Activated CD4-positive, alpha-beta memory T cell treated with anti-CD3 and anti-CD28 coated beads for 36 hours (primary cell): ENCODE data around the gene FIBCD1. TPM values are rescaled to one million over a fixed set of nuclear protein-coding genes. Genes with fewer than 3 reads are reported as not detected.
"Not testable (repeated sequence)": the region's sequence is repeated elsewhere in the genome, so short reads cannot be mapped to it uniquely, and the experiment has no call there.

Experiments
- CTCF ChIA-PET: fragments of 350-600 bp; sonication (Branson Sonifier 250); formaldehyde crosslinking; loops from one replicate; lab custom pipeline; 2021; ENCODE audit warnings: antibody characterized with exemption, inconsistent platforms; lab: Charles Lee
- POLR2A ChIA-PET: fragments of 350-600 bp; sonication (Branson Sonifier 250); formaldehyde crosslinking; loops from one replicate; lab custom pipeline; 2021; ENCODE audit warnings: antibody characterized with exemption; lab: Charles Lee
- DNase-seq: peaks from one replicate; pipeline ENCODE4 v3.0.0-alpha.2; 2020
- H3K27ac Mint-ChIP-seq: one replicate; pipeline ENCODE4 v1.8.0; 2021; ENCODE audit warnings: mixed read lengths
- H3K27me3 Mint-ChIP-seq: one replicate; pipeline ENCODE4 v1.8.0; 2021; ENCODE audit warnings: mixed read lengths
- H3K36me3 Mint-ChIP-seq: one replicate; pipeline ENCODE4 v1.8.0; 2021; ENCODE audit warnings: mixed read lengths
- H3K4me1 Mint-ChIP-seq: one replicate; pipeline ENCODE4 v1.8.0; 2021; ENCODE audit warnings: low read depth, mixed read lengths
- H3K4me3 Mint-ChIP-seq: one replicate; pipeline ENCODE4 v1.8.0; 2021; ENCODE audit warnings: mild to moderate bottlenecking, mixed read lengths
- H3K9me3 Mint-ChIP-seq: one replicate; pipeline ENCODE4 v1.8.0; 2021; ENCODE audit warnings: mixed read lengths
- intact Hi-C: fragments of 100-400 bp; cut with micrococcal nuclease; formaldehyde crosslinking; loops from one replicate; pipeline ENCODE4 v1.15.1; 2023
- total RNA-seq, 2 experiments: library from RNA; stranded (reverse); gene quantifications; one replicate each; pipeline ENCODE4 v1.2.3, GENCODE V29; 2021

Gene FIBCD1
- total RNA-seq, 2 experiments from 2014 or later, result not detected

GRCh38 chr9:130912932-130913598 lies 26.0 kb downstream of the FIBCD1 start:
- H3K36me3 Mint-ChIP-seq, result no peaks in the 10 kb centered on the region
- H3K27ac Mint-ChIP-seq, result no peak overlapping the region

GRCh38 chr9:130911254-130912049 lies 27.6 kb downstream of the FIBCD1 start:
- Mint-ChIP-seq H3K27ac (no peak overlapping the region), H3K4me3 (no peak overlapping the region), H3K27me3 (no peaks in the 10 kb centered on the region), H3K9me3 (no peaks in the 10 kb centered on the region), H3K36me3 (no peaks in the 10 kb centered on the region), H3K4me1 (no peaks in the 10 kb centered on the region)
- ChIA-PET CTCF (no interaction called here), POLR2A (no interaction called here)
- intact Hi-C loops, result no loop called here
- no peak for DNase-seq

More at GRCh38 chr9:130912932-130913598, 26.0 kb downstream of the FIBCD1 start:
- ChIA-PET POLR2A (no interaction called here), CTCF (no interaction called here)
- no peak for DNase-seq
- Mint-ChIP-seq H3K9me3 (no peaks in the 10 kb centered on the region), H3K27me3 (no peaks in the 10 kb centered on the region), H3K4me1 (no peaks in the 10 kb centered on the region), H3K4me3 (no peak overlapping the region)
- intact Hi-C loops, result no loop called here

- H3K4me3 Mint-ChIP-seq, H3K27me3 Mint-ChIP-seq, CTCF ChIA-PET, DNase-seq, H3K4me1 Mint-ChIP-seq, intact Hi-C loops, H3K27ac Mint-ChIP-seq, H3K9me3 Mint-ChIP-seq, POLR2A ChIA-PET, H3K36me3 Mint-ChIP-seq: not testable (repeated sequence)
Observed at GRCh38 chr9:130910670-130911069, 28.4 kb downstream of the FIBCD1 start.

DNA sequence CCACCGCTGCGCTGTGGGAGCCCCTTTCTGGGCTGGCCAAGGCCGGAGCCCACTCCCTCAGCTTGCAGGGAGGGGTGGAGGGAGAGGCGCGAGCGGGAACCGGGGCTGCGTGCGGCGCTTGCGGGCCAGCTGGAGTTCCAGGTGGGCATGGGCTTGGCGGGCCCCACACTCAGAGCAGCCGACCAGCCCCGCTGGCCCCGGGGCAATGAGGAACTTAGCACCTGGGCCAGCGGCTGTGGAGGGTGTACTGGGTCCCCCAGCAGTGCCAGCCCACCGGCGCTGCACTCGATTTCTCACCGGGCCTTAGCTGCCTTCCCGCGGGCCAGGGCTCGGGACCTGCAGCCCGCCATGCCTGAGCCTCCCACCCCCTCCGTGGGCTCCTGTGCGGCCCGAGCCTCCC lies 29.0 kb downstream of the FIBCD1 start:
- H3K27me3 Mint-ChIP-seq, H3K36me3 Mint-ChIP-seq, POLR2A ChIA-PET, H3K27ac Mint-ChIP-seq, DNase-seq, H3K4me1 Mint-ChIP-seq, H3K9me3 Mint-ChIP-seq, CTCF ChIA-PET, intact Hi-C loops, H3K4me3 Mint-ChIP-seq: not testable (repeated sequence)

DNA sequence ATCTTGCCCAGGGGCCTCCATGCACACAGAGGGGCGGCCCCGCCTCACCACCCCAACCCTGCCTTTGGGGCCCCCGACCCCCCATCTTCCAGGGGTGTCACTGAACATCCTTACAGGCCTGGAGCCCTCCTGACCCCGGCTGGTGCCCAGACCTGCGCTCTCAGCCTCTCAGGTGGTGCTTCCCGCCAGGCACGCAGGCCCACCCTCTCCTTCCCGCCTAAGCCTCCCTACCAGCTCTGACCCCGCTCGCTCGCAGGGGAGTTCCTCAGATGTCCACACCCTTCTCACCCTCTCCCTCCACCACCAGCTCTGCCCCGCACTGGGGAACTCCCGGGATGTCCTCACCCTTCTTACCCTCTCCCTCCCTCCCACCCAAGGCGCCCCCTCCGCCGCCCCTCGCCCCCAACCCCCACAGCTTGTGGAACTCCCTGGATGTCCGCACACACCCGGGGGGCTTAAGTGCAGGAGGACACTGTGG lies 30.1 kb downstream of the FIBCD1 start:
- Mint-ChIP-seq H3K9me3 (no peaks in the 10 kb centered on the region), H3K27ac (no peak overlapping the region), H3K27me3 (no peaks in the 10 kb centered on the region), H3K4me1 (no peaks in the 10 kb centered on the region), H3K4me3 (no peak overlapping the region), H3K36me3 (no peaks in the 10 kb centered on the region)
- ChIA-PET POLR2A (no interaction called here), CTCF (no interaction called here)
- DNase-seq, result no peak
- intact Hi-C loops, result no loop called here

- ChIA-PET POLR2A (no interaction called here), CTCF (interaction anchor here (1.2 kb wide), 1 partner anchor 42 kb away, joined by 4 read pairs; no protein-coding TSS in a partner anchor)
- no peaks in the 10 kb centered on the region for H3K9me3 Mint-ChIP-seq
Observed at GRCh38 chr9:130908146-130908877, 30.7 kb downstream of the FIBCD1 start.

GRCh38 chr9:130906735-130907416 lies 32.2 kb downstream of the FIBCD1 start:
- ChIA-PET CTCF (no interaction called here), POLR2A (no interaction called here)
- H3K9me3 Mint-ChIP-seq, result no peaks in the 10 kb centered on the region
- no peak overlapping the region for H3K27ac Mint-ChIP-seq
- no peaks in the 10 kb centered on the region for H3K4me1 Mint-ChIP-seq
- H3K4me3 Mint-ChIP-seq, result no peak overlapping the region
- H3K36me3 Mint-ChIP-seq, result no peaks in the 10 kb centered on the region
- no peak for DNase-seq
- no peaks in the 10 kb centered on the region for H3K27me3 Mint-ChIP-seq
- intact Hi-C loops, result no loop called here

More at GRCh38 chr9:130908146-130908877, 30.7 kb downstream of the FIBCD1 start:
- Mint-ChIP-seq H3K36me3 (no peaks in the 10 kb centered on the region), H3K27ac (no peak overlapping the region), H3K4me3 (no peak overlapping the region), H3K4me1 (no peaks in the 10 kb centered on the region), H3K27me3 (no peaks in the 10 kb centered on the region)
- intact Hi-C loops, result no loop called here
- DNase-seq, result no peak

DNA sequence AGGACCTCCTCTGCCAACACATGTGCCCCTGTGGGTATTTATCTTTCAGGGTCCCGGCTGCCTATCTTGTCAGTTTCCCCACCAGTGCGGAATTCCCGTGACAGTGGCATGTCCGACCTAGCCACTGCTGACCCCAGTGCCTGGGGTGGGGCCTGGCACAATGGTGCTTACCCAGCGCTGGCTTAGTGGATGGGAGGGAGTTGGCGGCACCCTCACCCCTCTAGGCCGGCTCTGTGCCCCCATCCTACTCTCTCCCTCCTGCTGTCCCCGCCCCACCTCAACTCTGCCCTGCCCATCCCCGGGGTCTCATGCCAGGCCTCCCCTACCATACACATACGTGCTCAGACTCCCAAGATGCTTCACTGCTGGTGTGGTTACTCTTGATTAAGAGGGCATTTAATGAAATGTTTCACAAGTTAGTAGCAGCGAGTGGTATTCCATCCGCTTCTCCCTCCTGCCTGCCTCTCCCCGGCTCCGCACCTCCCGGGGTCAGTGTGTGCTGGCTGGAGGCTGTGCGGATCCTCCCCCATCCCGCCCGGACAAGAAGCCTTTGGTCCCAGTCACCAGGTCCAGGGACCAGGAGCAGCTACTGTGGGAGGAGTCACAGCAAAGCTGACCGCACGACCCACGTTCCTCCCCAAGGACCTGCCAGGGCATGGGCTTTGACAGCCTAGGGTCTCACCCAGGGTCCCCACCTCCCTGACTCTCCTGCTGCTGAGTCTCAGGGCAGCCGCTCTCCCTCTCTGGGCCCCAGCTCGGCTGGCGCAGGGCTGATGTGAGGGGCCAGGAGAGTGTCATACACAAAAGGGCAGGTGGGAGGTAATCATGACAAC lies 32.9 kb downstream of the FIBCD1 start:
- H3K27ac Mint-ChIP-seq, result no peak overlapping the region
- DNase-seq, result no peak
- no peaks in the 10 kb centered on the region for H3K4me1 Mint-ChIP-seq
- H3K27me3 Mint-ChIP-seq, result no peaks in the 10 kb centered on the region
- intact Hi-C loops, result no loop called here
- CTCF ChIA-PET, result no interaction called here
- no peaks in the 10 kb centered on the region for H3K36me3 Mint-ChIP-seq
- POLR2A ChIA-PET, result no interaction called here
- no peak overlapping the region for H3K4me3 Mint-ChIP-seq
- no peaks in the 10 kb centered on the region for H3K9me3 Mint-ChIP-seq

GRCh38 chr9:130905125-130905901 lies 33.7 kb downstream of the FIBCD1 start:
- intact Hi-C loops, result no loop called here
- POLR2A ChIA-PET, result no interaction called here
- no peak overlapping the region for H3K27ac Mint-ChIP-seq
- CTCF ChIA-PET, result no interaction called here
- no peaks in the 10 kb centered on the region for H3K9me3 Mint-ChIP-seq
- H3K4me1 Mint-ChIP-seq, result no peaks in the 10 kb centered on the region
- H3K36me3 Mint-ChIP-seq, result no peaks in the 10 kb centered on the region
- H3K27me3 Mint-ChIP-seq, result peaks cover 2% of the 10 kb centered on the region
- no peak for DNase-seq
- no peak overlapping the region for H3K4me3 Mint-ChIP-seq

DNA sequence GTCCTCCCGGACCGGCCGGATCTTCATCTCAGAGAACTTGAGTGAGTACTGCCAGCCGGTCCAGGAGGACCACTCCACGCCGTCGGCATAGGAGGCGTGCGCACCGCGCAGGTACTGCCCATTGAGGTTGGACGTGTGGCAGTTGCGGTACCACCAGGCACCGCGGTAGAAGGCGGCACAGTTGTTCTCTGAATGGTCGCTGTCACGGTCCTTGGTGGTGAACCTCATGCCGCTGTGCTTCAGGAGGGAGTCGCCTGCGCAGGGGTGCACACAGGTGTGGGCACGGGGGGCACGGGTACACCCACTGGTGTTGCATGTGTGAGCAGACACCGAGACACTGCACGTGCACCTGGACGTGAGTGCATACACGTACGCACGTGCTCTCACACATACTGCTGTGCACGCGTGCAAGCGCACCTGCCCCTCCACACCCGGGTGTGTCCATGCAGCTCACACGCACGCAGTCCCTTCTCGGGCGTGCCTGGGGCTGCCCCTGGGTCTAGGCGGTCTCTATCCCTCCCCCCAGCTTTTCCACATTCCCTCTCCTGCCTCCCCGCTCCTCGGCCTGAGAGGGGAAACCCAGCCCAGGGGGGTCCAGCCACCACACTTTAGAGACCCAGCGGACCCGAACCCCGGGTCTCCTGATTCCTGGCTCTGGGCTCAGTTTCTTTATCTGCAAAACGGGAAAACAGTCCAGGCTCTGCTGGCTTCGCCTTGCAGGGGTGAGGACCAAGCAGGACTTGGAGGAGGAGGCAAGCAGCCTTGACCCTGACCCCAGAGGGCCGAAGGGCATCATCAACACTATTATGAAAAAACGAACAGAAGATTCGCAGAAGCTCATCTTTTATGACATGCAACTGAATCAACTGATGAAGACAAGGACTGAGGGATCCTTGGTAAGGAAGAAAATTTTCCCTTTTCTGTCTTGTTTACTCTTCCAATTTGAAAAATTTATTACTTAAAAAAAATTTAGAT lies 34.7 kb downstream of the FIBCD1 start:
- H3K27ac Mint-ChIP-seq, result no peak overlapping the region
- intact Hi-C loops, result no loop called here

More for the DNA sequence above, 34.7 kb downstream of the FIBCD1 start:
- POLR2A ChIA-PET, result no interaction called here
- Mint-ChIP-seq H3K4me3 (no peak overlapping the region), H3K4me1 (no peaks in the 10 kb centered on the region), H3K36me3 (no peaks in the 10 kb centered on the region), H3K9me3 (no peaks in the 10 kb centered on the region), H3K27me3 (peaks cover 2% of the 10 kb centered on the region)
- CTCF ChIA-PET, result no interaction called here
- no peak for DNase-seq
